Endodermal cell (in vitro differentiated cells): Measurements from ENCODE around the gene ATAD1. TPM values are rescaled to one million over a fixed set of nuclear protein-coding genes. Genes with fewer than 3 reads are reported as not detected.

ENCODE experiments used
- DNase-seq: peaks from one replicate; pipeline ENCODE4 v3.0.0-alpha.2; 2017
- H3K27ac ChIP-seq: 2 replicates; pipeline ENCODE4 v1.5.1; 2013; ENCODE audit warnings: mild to moderate bottlenecking, low read depth, low read length, moderate library complexity
- H3K27me3 ChIP-seq: 2 replicates; pipeline ENCODE4 v1.6.1; 2013; ENCODE audit warnings: mild to moderate bottlenecking, low read length, moderate library complexity; ENCODE audit not compliant: insufficient read depth, control insufficient read depth, poor library complexity, severe bottlenecking
- H3K36me3 ChIP-seq: 2 replicates; pipeline ENCODE4 v1.7.0; 2013; ENCODE audit warnings: mild to moderate bottlenecking, low read length, moderate library complexity; ENCODE audit not compliant: control insufficient read depth, insufficient read depth
- H3K4me1 ChIP-seq: one replicate; pipeline ENCODE4 v1.7.0; 2013; ENCODE audit warnings: low read length; ENCODE audit not compliant: control insufficient read depth, insufficient read depth
- H3K4me3 ChIP-seq: 2 replicates; pipeline ENCODE4 v1.5.1; 2013; ENCODE audit warnings: mild to moderate bottlenecking, low read length, moderate library complexity
- H3K9ac ChIP-seq: 2 replicates; pipeline ENCODE4 v1.6.1; 2013; ENCODE audit warnings: mild to moderate bottlenecking, low read length, moderate library complexity; ENCODE audit not compliant: poor library complexity, severe bottlenecking; ENCODE audit errors: extremely low read depth
- H3K9me3 ChIP-seq: 2 replicates; pipeline ENCODE4 v1.6.1; 2013; ENCODE audit warnings: mild to moderate bottlenecking, low read length, moderate library complexity; ENCODE audit not compliant: control insufficient read depth
- H3K27ac Mint-ChIP-seq: 2 replicates; pipeline ENCODE4 v1.8.0; 2020; ENCODE audit warnings: mixed read lengths
- H3K27me3 Mint-ChIP-seq: 2 replicates; pipeline ENCODE4 v1.8.0; 2021; ENCODE audit warnings: mild to moderate bottlenecking, mixed read lengths; ENCODE audit not compliant: insufficient read depth
- H3K36me3 Mint-ChIP-seq: 2 replicates; pipeline ENCODE4 v1.8.0; 2020; ENCODE audit warnings: low read depth, mixed read lengths
- H3K4me1 Mint-ChIP-seq: 2 replicates; pipeline ENCODE4 v1.8.0; 2020; ENCODE audit warnings: mixed read lengths
- H3K4me3 Mint-ChIP-seq: 2 replicates; pipeline ENCODE4 v1.8.0; 2020; ENCODE audit warnings: mild to moderate bottlenecking, moderate library complexity, mixed read lengths
- H3K9me3 Mint-ChIP-seq: 2 replicates; pipeline ENCODE4 v1.8.0; 2020; ENCODE audit warnings: mild to moderate bottlenecking, mixed read lengths
- CTCF ChIP-seq: fragments of 200-600 bp; sonication (generic); conservative IDR thresholded peaks from 2 replicates; pipeline ENCODE4 v1.5.0; 2021; ENCODE audit warnings: antibody characterized with exemption, mild to moderate bottlenecking
- WGBS, 2 experiments: methylation state at CpG; one replicate each; pipeline versions ENCODE4 v1.1.5 to v1.1.7; 2013; ENCODE audit warnings: missing lambda C conversion rate in 2 of 2, mixed read lengths in 1 of 2; ENCODE audit not compliant: insufficient coverage in 1 of 2, insufficient read length in 1 of 2; 5-methylcytosine and 5-hydroxymethylcytosine counted together
- total RNA-seq, 2 donors: library from RNA; stranded (reverse); fragmentation: NEBNext Ultra II Directional in 1 of 2; extraction: Animal tissue kit (Norgen Biotek cat#: 25700) in 1 of 2; gene quantifications; 2 replicates in 1 of 2; 3 replicates in 1 of 2; pipeline ENCODE4 v1.2.1, GENCODE V29; 2021

ATAD1 gene
- total RNA-seq, 2 donors from 2014 or later, result 55.4 to 68.0 TPM

GRCh38 chr10:87827681-87828080, 9.7 kb upstream of the ATAD1 start:
- no peaks in the 10 kb centered on the region for H3K4me1 ChIP-seq
- no peaks in the 10 kb centered on the region for H3K27me3 ChIP-seq
- Mint-ChIP-seq H3K27ac (no peak overlapping the region), H3K36me3 (no peaks in the 10 kb centered on the region), H3K9me3 (no peaks in the 10 kb centered on the region), H3K4me3 (no peak overlapping the region), H3K4me1 (peaks cover 8% of the 10 kb centered on the region), H3K27me3 (peaks cover 4% of the 10 kb centered on the region)
- WGBS, 2 experiments, result 91 to 100% methylated on average over 2 of the region's 2 CpGs
- no peaks in the 10 kb centered on the region for H3K36me3 ChIP-seq
- H3K4me3 ChIP-seq, result no peak overlapping the region
- H3K27ac ChIP-seq, result no peak overlapping the region
- TF ChIP-seq CTCF, result no peak
- no peak overlapping the region for H3K9ac ChIP-seq
- no peak for DNase-seq
- H3K9me3 ChIP-seq, result no peaks in the 10 kb centered on the region

GRCh38 chr10:87826653-87827052, 8.6 kb upstream of the ATAD1 start:
- no peaks in the 10 kb centered on the region for H3K27me3 ChIP-seq
- no peak overlapping the region for H3K9ac ChIP-seq
- no peaks in the 10 kb centered on the region for H3K4me1 ChIP-seq
- no peaks in the 10 kb centered on the region for H3K36me3 Mint-ChIP-seq
- no peak overlapping the region for H3K4me3 ChIP-seq
- peaks cover 4% of the 10 kb centered on the region for H3K27me3 Mint-ChIP-seq
- no peaks in the 10 kb centered on the region for H3K9me3 Mint-ChIP-seq
- no peak overlapping the region for H3K27ac Mint-ChIP-seq
- no peak overlapping the region for H3K27ac ChIP-seq
- no peaks in the 10 kb centered on the region for H3K9me3 ChIP-seq
- DNase-seq, result no peak
- peaks cover 8% of the 10 kb centered on the region for H3K4me1 Mint-ChIP-seq
- H3K36me3 ChIP-seq, result no peaks in the 10 kb centered on the region
- no peak overlapping the region for H3K4me3 Mint-ChIP-seq
- no peak for TF ChIP-seq CTCF

DNA sequence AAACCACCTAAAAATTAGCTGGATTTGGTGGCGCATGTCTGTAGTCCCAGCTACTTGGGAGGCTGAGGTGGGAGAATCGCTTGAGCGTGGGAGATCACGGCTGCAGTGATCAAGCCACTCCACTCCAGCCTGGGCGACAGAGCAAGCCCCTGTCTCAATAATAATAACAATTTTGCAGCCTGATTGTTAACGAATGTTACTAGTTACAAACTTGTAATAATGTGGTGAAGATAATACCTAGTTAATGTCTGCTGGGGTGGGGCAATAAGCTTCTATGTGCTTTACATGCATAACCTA, 1.2 kb upstream of the ATAD1 start:
- WGBS, 2 experiments, result 96 to 100% methylated on average over 4 to 5 of the region's 6 CpGs
- Mint-ChIP-seq H3K27ac (no peak overlapping the region), H3K36me3 (peaks cover 3% of the 10 kb centered on the region), H3K27me3 (peaks cover 6% of the 10 kb centered on the region), H3K9me3 (no peaks in the 10 kb centered on the region), H3K4me3 (peak overlapping the region; percentile 97), H3K4me1 (peaks cover 17% of the 10 kb centered on the region)
- H3K9me3 ChIP-seq, result no peaks in the 10 kb centered on the region
- H3K36me3 ChIP-seq, result peaks cover 2% of the 10 kb centered on the region
- no peaks in the 10 kb centered on the region for H3K4me1 ChIP-seq
- peak overlapping the region; percentile 99 for H3K4me3 ChIP-seq
- no peak overlapping the region for H3K9ac ChIP-seq
- DNase-seq, result no peak
- H3K27me3 ChIP-seq, result no peaks in the 10 kb centered on the region
- no peak overlapping the region for H3K27ac ChIP-seq
- no peak for TF ChIP-seq CTCF
